Measurements from ENCODE around the gene GZMM.

The GZMM gene

GRCh38 chr19:501646-502045 is 42.2 kb upstream of the GZMM start (continued):
- no peak for TF ChIP-seq ZBTB10 (tag by site-specific recombination; IDR thresholded peaks at IDR 0.05)

GRCh38 chr19:504616-505015 is 39.2 kb upstream of the GZMM start:
- ChIA-PET POLR2A (interaction anchor here (1.6 kb wide), 1 partner anchor 16 kb away, joined by 3 read pairs; no protein-coding TSS in a partner anchor), CTCF (interaction anchor here (0.6 to 1.7 kb wide), 3 partner anchors 9 to 51 kb away, joined by 3 to 8 read pairs (median 4); partner anchors contain the start of genes CDC34 and MADCAM1)
- Histone ChIP-seq H3K36me3 (ENCODE audit: control insufficient read depth in 2 of 2, insufficient read depth in 1 of 2, low read length in 2 of 2) (peaks cover 0 to 3% of the 10 kb centered on the region in 2 experiments; a peak in 1 of 3 replicates), H3K4me1 (ENCODE audit: control insufficient read depth, insufficient read depth, low read length) (peaks cover 5% of the 10 kb centered on the region; the same call in 1 of the 2 replicates), H3K4me3 (ENCODE audit: low read depth, low read length) (no peak overlapping the region), H3K27ac (ENCODE audit: extremely low read depth, low read depth, low read length) (no peak overlapping the region), H3K9me3 (ENCODE audit: control insufficient read depth, insufficient read depth, low read depth, low read length) (no peaks in the 10 kb centered on the region)
- TF ChIP-seq ZNF530 (tag by site-specific recombination; IDR thresholded peaks at IDR 0.05; ENCODE audit: low read depth): no peak

- peaks cover 7% of the 10 kb centered on the region; the same call in 1 of the 2 replicates for H3K4me1 ChIP-seq (ENCODE audit: control insufficient read depth, insufficient read depth, low read length)
- no peaks in the 10 kb centered on the region for H3K9me3 ChIP-seq (ENCODE audit: control insufficient read depth, insufficient read depth, low read depth, low read length)
- peak overlapping the region; percentile 93 for H3K27ac ChIP-seq (ENCODE audit: extremely low read depth, low read depth, low read length)
- ChIA-PET POLR2A (interaction anchor here (0.6 to 1.8 kb wide), 8 partner anchors 12 to 48 kb away, joined by 3 to 33 read pairs (median 8); partner anchors contain the start of genes CDC34 and SHC2), CTCF (interaction anchor here (0.6 to 1.8 kb wide), 20 partner anchors 9 to 358 kb away, joined by 3 to 16 read pairs (median 3); partner anchors contain the start of genes CDC34, MADCAM1 and SHC2)
- peaks cover 0 to 5% of the 10 kb centered on the region in 2 experiments; a peak in 1 of 3 replicates for H3K36me3 ChIP-seq (ENCODE audit: control insufficient read depth in 2 of 2, insufficient read depth in 1 of 2, low read length in 2 of 2)
- H3K4me3 ChIP-seq (ENCODE audit: low read depth, low read length): peak overlapping the region; percentile 72
- TF ChIP-seq OSR2 (tag by site-specific recombination; IDR thresholded peaks at IDR 0.05): peak; percentile 13; the same call in 1 of the 2 replicates
- TF ChIP-seq ZNF416 (tag by site-specific recombination; IDR thresholded peaks at IDR 0.05): no peak
- 0 out of 2 replicates have a peak, but pooled peaks have one; percentile 17 for TF ChIP-seq KLF10 (tag by site-specific recombination; IDR thresholded peaks at IDR 0.05)
- peak; percentile 34 for TF ChIP-seq ZBTB26 (tag by site-specific recombination; optimal IDR thresholded peaks at IDR 0.05)
- TF ChIP-seq ZNF341 (tag by site-specific recombination; IDR thresholded peaks at IDR 0.05; ENCODE audit: low read depth): peak; percentile 26; the same call in 1 of the 2 replicates
- peak; percentile 95 for TF ChIP-seq ZNF2 (tag by site-specific recombination; IDR thresholded peaks at IDR 0.05)
- TF ChIP-seq HIC1 (tag by site-specific recombination; IDR thresholded peaks at IDR 0.05): peak; percentile 95
- TF ChIP-seq ZBTB10 (tag by site-specific recombination; IDR thresholded peaks at IDR 0.05): peak; percentile 42; the same call in 1 of the 2 replicates
- no peak for TF ChIP-seq ZNF768 (tag by site-specific recombination; IDR thresholded peaks at IDR 0.05)
- TF ChIP-seq ZNF561 (tag by site-specific recombination; IDR thresholded peaks at IDR 0.05; ENCODE audit: borderline replicate concordance): peak; percentile 72; the same call in 1 of the 2 replicates
- TF ChIP-seq KLF1 (tag by site-specific recombination; IDR thresholded peaks at IDR 0.05): peak; percentile 30; the same call in 1 of the 2 replicates
- peak; percentile 72; the same call in 1 of the 2 replicates for TF ChIP-seq ZSCAN5A (tag by site-specific recombination; IDR thresholded peaks at IDR 0.05)
- TF ChIP-seq ZNF692 (tag by site-specific recombination; IDR thresholded peaks at IDR 0.05): peak; percentile 64; the same call in 1 of the 2 replicates
- peak; percentile 53 for TF ChIP-seq SP2 (tag by site-specific recombination; IDR thresholded peaks at IDR 0.05)
- 0 out of 2 replicates have a peak, but pooled peaks have one; percentile 16 for TF ChIP-seq BCL11A (tag by site-specific recombination; IDR thresholded peaks at IDR 0.05; ENCODE audit: low read depth)
These were observed 37.2 kb upstream of the GZMM start for GRCh38 chr19:506404-507285.
